Astrocyte (in vitro differentiated cells and primary cell): ENCODE measurements around the gene CCDC34. TPM values are rescaled to one million over a fixed set of nuclear protein-coding genes. Genes with fewer than 3 reads are reported as not detected.

Experiments
- DNase-seq: peaks from one replicate; pipeline ENCODE4 v3.0.0-alpha.2; 2010; ENCODE audit warnings: low read depth
- FAIRE-seq: peaks from 2 replicates; lab custom pipeline; 2011; peaks lifted over from hg19 to GRCh38; lab: Jason Lieb, UNC
- H2AFZ ChIP-seq: 2 replicates; pipeline ENCODE4 v1.6.0; 2012; ENCODE audit warnings: low read depth, low read length, inconsistent platforms
- H3K27ac ChIP-seq: 2 replicates; pipeline ENCODE4 v1.5.1; 2011; ENCODE audit warnings: low read depth, low read length, inconsistent platforms
- H3K27me3 ChIP-seq: 2 replicates; pipeline ENCODE4 v1.6.0; 2011; ENCODE audit warnings: low read length, inconsistent platforms; ENCODE audit not compliant: insufficient read depth
- H3K36me3 ChIP-seq: 2 replicates; pipeline ENCODE4 v1.5.1; 2011; ENCODE audit warnings: low read length, inconsistent platforms; ENCODE audit not compliant: insufficient read depth
- H3K4me1 ChIP-seq: 2 replicates; pipeline ENCODE4 v1.5.1; 2011; ENCODE audit warnings: low read length, inconsistent platforms; ENCODE audit not compliant: insufficient read depth
- H3K4me2 ChIP-seq: 2 replicates; pipeline ENCODE4 v1.6.0; 2012; ENCODE audit warnings: low read length, inconsistent platforms
- H3K4me3 ChIP-seq: 2 replicates; pipeline ENCODE4 v1.5.1; 2011; ENCODE audit warnings: low read depth, mild to moderate bottlenecking, low read length, inconsistent platforms; ENCODE audit not compliant: insufficient read depth
- H3K79me2 ChIP-seq: 2 replicates; pipeline ENCODE4 v1.6.0; 2012; ENCODE audit warnings: mild to moderate bottlenecking, low read length, inconsistent platforms; ENCODE audit not compliant: insufficient read depth
- H3K9ac ChIP-seq: 2 replicates; pipeline ENCODE4 v1.6.0; 2012; ENCODE audit warnings: mild to moderate bottlenecking, low read length, inconsistent platforms
- H3K9me3 ChIP-seq: 2 replicates; pipeline ENCODE4 v1.5.1; 2012; ENCODE audit warnings: low read depth, mild to moderate bottlenecking, low read length, inconsistent platforms; ENCODE audit not compliant: insufficient read depth
- H4K20me1 ChIP-seq: 2 replicates; pipeline ENCODE4 v1.6.0; 2012; ENCODE audit warnings: low read length, inconsistent platforms; ENCODE audit not compliant: insufficient read depth
- H3K27ac Mint-ChIP-seq: one replicate; pipeline ENCODE4 v1.8.0; 2021; ENCODE audit warnings: mild to moderate bottlenecking, mixed read lengths; ENCODE audit not compliant: unreplicated experiment
- H3K27me3 Mint-ChIP-seq: one replicate; pipeline ENCODE4 v1.8.0; 2021; ENCODE audit warnings: low read depth, mixed read lengths; ENCODE audit not compliant: unreplicated experiment
- H3K36me3 Mint-ChIP-seq: one replicate; pipeline ENCODE4 v1.8.0; 2021; ENCODE audit warnings: low read depth, mixed read lengths; ENCODE audit not compliant: unreplicated experiment
- H3K4me1 Mint-ChIP-seq: one replicate; pipeline ENCODE4 v1.8.0; 2021; ENCODE audit warnings: low read depth, mixed read lengths; ENCODE audit not compliant: unreplicated experiment
- H3K4me3 Mint-ChIP-seq: one replicate; pipeline ENCODE4 v1.8.0; 2021; ENCODE audit warnings: mild to moderate bottlenecking, moderate library complexity, mixed read lengths; ENCODE audit not compliant: unreplicated experiment
- H3K9me3 Mint-ChIP-seq: one replicate; pipeline ENCODE4 v1.8.0; 2021; ENCODE audit warnings: mild to moderate bottlenecking, mixed read lengths; ENCODE audit not compliant: unreplicated experiment
- CTCF ChIP-seq: IDR thresholded peaks from 2 replicates; pipeline ENCODE4 v1.5.1; 2011; ENCODE audit warnings: low read depth, mild to moderate bottlenecking, inconsistent platforms, low read length, moderate library complexity; ENCODE audit not compliant: insufficient read depth
- EZH2 ChIP-seq: IDR thresholded peaks from 2 replicates; pipeline ENCODE4 v1.6.1; 2012; ENCODE audit warnings: mild to moderate bottlenecking, low read length, inconsistent platforms; ENCODE audit not compliant: insufficient read depth
- total RNA-seq: library from RNA; stranded (reverse); gene quantifications from 2 replicates; pipeline ENCODE4 v1.2.1, GENCODE V29; 2021

Gene CCDC34
- total RNA-seq, 1 donor from 2014 or later, result 12.8 TPM

GRCh38 chr11:27355575-27356104 lies 7.4 kb downstream of the CCDC34 start:
- Mint-ChIP-seq H3K27ac (no peak overlapping the region), H3K27me3 (no peaks in the 10 kb centered on the region), H3K36me3 (no peaks in the 10 kb centered on the region), H3K4me1 (peaks cover 3% of the 10 kb centered on the region), H3K9me3 (no peaks in the 10 kb centered on the region), H3K4me3 (no peak overlapping the region)
- no peak for FAIRE-seq
- peaks cover 4% of the 10 kb centered on the region for H3K79me2 ChIP-seq
- H2AFZ ChIP-seq, result no peak overlapping the region
- no peaks in the 10 kb centered on the region for H3K27me3 ChIP-seq
- no peaks in the 10 kb centered on the region for H4K20me1 ChIP-seq
- no peak for DNase-seq
- no peaks in the 10 kb centered on the region for H3K4me1 ChIP-seq
- H3K9ac ChIP-seq, result no peak overlapping the region
- H3K27ac ChIP-seq, result no peak overlapping the region
- TF ChIP-seq CTCF (no peak), EZH2 (no peak)
- no peak overlapping the region for H3K4me2 ChIP-seq
- no peaks in the 10 kb centered on the region for H3K36me3 ChIP-seq
- no peak overlapping the region for H3K4me3 ChIP-seq
- no peaks in the 10 kb centered on the region for H3K9me3 ChIP-seq

GRCh38 chr11:27354359-27354965 lies 8.6 kb downstream of the CCDC34 start:
- Histone ChIP-seq H2AFZ (no peak overlapping the region), H3K9me3 (no peaks in the 10 kb centered on the region), H3K9ac (no peak overlapping the region), H3K4me1 (no peaks in the 10 kb centered on the region), H3K27me3 (no peaks in the 10 kb centered on the region), H3K4me2 (no peak overlapping the region), H3K36me3 (no peaks in the 10 kb centered on the region), H3K27ac (no peak overlapping the region), H4K20me1 (no peaks in the 10 kb centered on the region), H3K4me3 (no peak overlapping the region), H3K79me2 (peaks cover 4% of the 10 kb centered on the region)
- Mint-ChIP-seq H3K27ac (no peak overlapping the region), H3K9me3 (no peaks in the 10 kb centered on the region), H3K27me3 (no peaks in the 10 kb centered on the region), H3K36me3 (no peaks in the 10 kb centered on the region), H3K4me1 (peaks cover 3% of the 10 kb centered on the region), H3K4me3 (no peak overlapping the region)
- DNase-seq, result no peak
- no peak for FAIRE-seq
- TF ChIP-seq EZH2 (no peak), CTCF (no peak)
